ENCODE measurements around the gene AKAP13.

- TF ChIP-seq CTCF (IDR thresholded peaks at IDR 0.05): no peak
- no peak for TF ChIP-seq POLR2A (IDR thresholded peaks at IDR 0.05)
These were observed 406.3 kb downstream of the AKAP13 start for GRCh38 chr15:85786781-85787114.

Measured in uterus (tissue), 2 donors.